OCI-LY1 (cell line): ENCODE results near the gene CCDC102A.

Experiments
- H2AFZ ChIP-seq: fragments of 200-600 bp; sonication (generic), shearing (Covaris generic); 2 replicates; pipeline ENCODE4 v1.6.0; 2014; ENCODE audit warnings: antibody characterized with exemption, mild to moderate bottlenecking, low read length
- H3F3A ChIP-seq: fragments of 200-600 bp; sonication (generic), shearing (Covaris generic); 2 replicates; pipeline ENCODE4 v1.6.0; 2014; ENCODE audit warnings: mild to moderate bottlenecking, antibody characterized with exemption, low read length, moderate library complexity; ENCODE audit not compliant: insufficient read depth
- H3K27ac ChIP-seq: fragments of 200-600 bp; sonication (generic); 2 replicates; pipeline ENCODE4 v1.5.1; 2014; ENCODE audit warnings: low read length, mixed run types, mild to moderate bottlenecking, low read depth; ENCODE audit not compliant: poor library complexity, severe bottlenecking
- H3K27me3 ChIP-seq: fragments of 200-600 bp; sonication (generic); 2 replicates; pipeline ENCODE4 v1.6.0; 2014; ENCODE audit warnings: antibody characterized with exemption, mild to moderate bottlenecking, low read length, moderate library complexity; ENCODE audit not compliant: insufficient read depth
- H3K36me3 ChIP-seq: fragments of 200-600 bp; sonication (generic); 2 replicates; pipeline ENCODE4 v1.6.1; 2014; ENCODE audit warnings: mild to moderate bottlenecking, antibody characterized with exemption, low read length, moderate library complexity, mixed read lengths; ENCODE audit not compliant: insufficient read depth
- H3K4me1 ChIP-seq: fragments of 200-600 bp; sonication (generic); 2 replicates; pipeline ENCODE4 v1.5.1; 2014; ENCODE audit warnings: mild to moderate bottlenecking, low read length, moderate library complexity; ENCODE audit not compliant: insufficient read depth, severe bottlenecking
- H3K4me2 ChIP-seq: fragments of 200-600 bp; sonication (generic), shearing (Covaris generic); 2 replicates; pipeline ENCODE4 v1.6.1; 2014; ENCODE audit warnings: low read length
- H3K4me3 ChIP-seq: fragments of 200-600 bp; sonication (generic); 2 replicates; pipeline ENCODE4 v1.5.1; 2014; ENCODE audit warnings: low read length, low read depth, mild to moderate bottlenecking, mixed read lengths; ENCODE audit not compliant: poor library complexity, severe bottlenecking
- H3K79me2 ChIP-seq: fragments of 200-600 bp; shearing (Covaris generic); 2 replicates; pipeline ENCODE4 v1.6.1; 2016; ENCODE audit warnings: mixed run types, low read length, mixed read lengths; ENCODE audit not compliant: insufficient read depth
- H3K9ac ChIP-seq: fragments of 200-600 bp; sonication (generic), shearing (Covaris generic); 2 replicates; pipeline ENCODE4 v1.6.1; 2014; ENCODE audit warnings: mild to moderate bottlenecking, low read length, mixed read lengths
- H3K9me2 ChIP-seq: fragments of 200-600 bp; sonication (generic), shearing (Covaris generic); 2 replicates; pipeline ENCODE4 v1.6.1; 2014; ENCODE audit warnings: low read depth, mild to moderate bottlenecking, low read length, mixed read lengths
- H3K9me3 ChIP-seq: fragments of 200-600 bp; shearing (Covaris generic); 2 replicates; pipeline ENCODE4 v1.6.1; 2014; ENCODE audit warnings: low read length, mixed read lengths
- H4K20me1 ChIP-seq: fragments of 200-600 bp; sonication (generic), shearing (Covaris generic); 2 replicates; pipeline ENCODE4 v1.6.0; 2016; ENCODE audit warnings: mild to moderate bottlenecking, low read length; ENCODE audit not compliant: insufficient read depth
- EZH2 ChIP-seq: fragments of 200-600 bp; sonication (generic), shearing (Covaris generic); IDR thresholded peaks from 2 replicates; pipeline ENCODE4 v1.8.0; 2017; ENCODE audit warnings: borderline replicate concordance, mixed run types, mild to moderate bottlenecking, antibody characterized with exemption, low read length, moderate library complexity, mixed read lengths
- TF ChIP-seq, protein P1 (sequence below): fragments of 200-600 bp; sonication (generic), shearing (Covaris generic); IDR thresholded peaks from 2 replicates; pipeline ENCODE4 v1.5.1; 2017; ENCODE audit warnings: mild to moderate bottlenecking, antibody characterized with exemption, low read length, moderate library complexity, mixed read lengths

Gene CCDC102A

GRCh38 chr16:57578521-57579360 lies 42.4 kb upstream of the CCDC102A start:
- H3K4me2 ChIP-seq, result no peak overlapping the region
- H3K27me3 ChIP-seq, result no peaks in the 10 kb centered on the region; the same call in 1 of the 2 replicates
- H3F3A ChIP-seq, result no peaks in the 10 kb centered on the region
- H3K9ac ChIP-seq, result no peak overlapping the region
- H3K4me3 ChIP-seq, result no peak overlapping the region
- H3K4me1 ChIP-seq, result no peaks in the 10 kb centered on the region
- no peaks in the 10 kb centered on the region for H3K9me3 ChIP-seq
- H3K27ac ChIP-seq, result no peak overlapping the region
- no peaks in the 10 kb centered on the region for H3K79me2 ChIP-seq
- H2AFZ ChIP-seq, result no peak overlapping the region
- H3K36me3 ChIP-seq, result no peaks in the 10 kb centered on the region
- no peaks in the 10 kb centered on the region for H3K9me2 ChIP-seq
- H4K20me1 ChIP-seq, result no peaks in the 10 kb centered on the region
- TF ChIP-seq, protein P1, sequence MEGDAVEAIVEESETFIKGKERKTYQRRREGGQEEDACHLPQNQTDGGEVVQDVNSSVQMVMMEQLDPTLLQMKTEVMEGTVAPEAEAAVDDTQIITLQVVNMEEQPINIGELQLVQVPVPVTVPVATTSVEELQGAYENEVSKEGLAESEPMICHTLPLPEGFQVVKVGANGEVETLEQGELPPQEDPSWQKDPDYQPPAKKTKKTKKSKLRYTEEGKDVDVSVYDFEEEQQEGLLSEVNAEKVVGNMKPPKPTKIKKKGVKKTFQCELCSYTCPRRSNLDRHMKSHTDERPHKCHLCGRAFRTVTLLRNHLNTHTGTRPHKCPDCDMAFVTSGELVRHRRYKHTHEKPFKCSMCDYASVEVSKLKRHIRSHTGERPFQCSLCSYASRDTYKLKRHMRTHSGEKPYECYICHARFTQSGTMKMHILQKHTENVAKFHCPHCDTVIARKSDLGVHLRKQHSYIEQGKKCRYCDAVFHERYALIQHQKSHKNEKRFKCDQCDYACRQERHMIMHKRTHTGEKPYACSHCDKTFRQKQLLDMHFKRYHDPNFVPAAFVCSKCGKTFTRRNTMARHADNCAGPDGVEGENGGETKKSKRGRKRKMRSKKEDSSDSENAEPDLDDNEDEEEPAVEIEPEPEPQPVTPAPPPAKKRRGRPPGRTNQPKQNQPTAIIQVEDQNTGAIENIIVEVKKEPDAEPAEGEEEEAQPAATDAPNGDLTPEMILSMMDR, result no peak
- TF ChIP-seq EZH2, result no peak

GRCh38 chr16:57577691-57578224 lies 41.4 kb upstream of the CCDC102A start:
- Histone ChIP-seq H3K4me2 (no peak overlapping the region), H3K9me2 (no peaks in the 10 kb centered on the region), H3F3A (no peaks in the 10 kb centered on the region), H3K9ac (no peak overlapping the region), H3K27me3 (no peaks in the 10 kb centered on the region; the same call in 1 of the 2 replicates), H2AFZ (no peak overlapping the region), H3K79me2 (no peaks in the 10 kb centered on the region), H3K9me3 (no peaks in the 10 kb centered on the region), H3K4me3 (no peak overlapping the region), H3K4me1 (no peaks in the 10 kb centered on the region), H3K36me3 (no peaks in the 10 kb centered on the region), H3K27ac (no peak overlapping the region), H4K20me1 (no peaks in the 10 kb centered on the region)
- TF ChIP-seq, protein P1, result no peak
- no peak for TF ChIP-seq EZH2

DNA sequence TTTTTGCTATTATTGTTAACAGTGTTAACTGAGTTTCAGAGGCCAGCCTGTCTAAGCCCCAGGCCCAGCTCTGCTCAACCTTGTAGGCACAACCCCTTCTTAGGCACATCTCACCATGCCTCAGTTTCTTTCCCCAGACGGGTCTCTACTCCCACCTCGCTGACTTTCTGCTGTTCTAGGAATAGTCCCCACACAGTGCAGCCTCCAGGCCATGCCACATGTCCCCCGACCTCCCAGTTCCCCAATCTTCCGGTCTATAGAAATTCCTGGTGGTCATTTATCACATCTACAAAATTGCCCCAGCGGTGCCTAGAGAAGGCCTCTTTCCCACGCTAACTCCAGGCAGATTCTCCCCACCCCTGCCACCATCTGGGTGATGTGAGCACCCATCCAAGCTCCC lies 40.8 kb upstream of the CCDC102A start:
- Histone ChIP-seq H3K4me1 (no peaks in the 10 kb centered on the region), H2AFZ (no peak overlapping the region), H3K4me3 (no peak overlapping the region), H3K27me3 (no peaks in the 10 kb centered on the region; the same call in 1 of the 2 replicates), H3K9me3 (no peaks in the 10 kb centered on the region), H4K20me1 (no peaks in the 10 kb centered on the region), H3K36me3 (no peaks in the 10 kb centered on the region), H3K9me2 (no peaks in the 10 kb centered on the region), H3F3A (no peaks in the 10 kb centered on the region), H3K4me2 (no peak overlapping the region), H3K9ac (no peak overlapping the region), H3K27ac (no peak overlapping the region), H3K79me2 (no peaks in the 10 kb centered on the region)
- TF ChIP-seq, protein P1, result no peak
- TF ChIP-seq EZH2, result no peak
